Activated gamma-delta T cell treated with Interleukin-2 at 50 U/mL for 16 hours (primary cell): ENCODE measurements around the gene TNMD.

Experiments used
- DNase-seq: peaks from one replicate; pipeline ENCODE4 v3.0.0-alpha.2; 2020

The TNMD gene

DNA sequence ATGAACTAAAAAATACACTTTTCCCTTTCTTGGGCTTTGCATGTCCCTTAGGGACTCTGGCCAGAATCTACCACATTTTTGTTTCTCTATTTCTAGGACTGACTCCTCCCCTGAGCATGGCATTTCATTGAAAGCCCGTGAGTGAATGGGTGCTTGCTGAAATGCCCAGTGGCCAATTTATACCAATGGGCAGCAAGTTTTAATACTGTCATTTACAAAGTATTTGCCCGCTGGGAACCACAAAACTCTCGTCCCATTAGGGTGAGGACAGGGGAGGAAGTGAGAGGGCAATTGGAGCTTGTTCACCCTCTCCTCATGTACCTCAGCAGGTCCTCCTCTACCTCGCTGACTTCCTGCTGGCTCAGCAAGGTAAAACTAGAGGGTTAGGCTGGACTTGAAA is 60.4 kb downstream of the TNMD start:
- DNase-seq, result no peak

DNA sequence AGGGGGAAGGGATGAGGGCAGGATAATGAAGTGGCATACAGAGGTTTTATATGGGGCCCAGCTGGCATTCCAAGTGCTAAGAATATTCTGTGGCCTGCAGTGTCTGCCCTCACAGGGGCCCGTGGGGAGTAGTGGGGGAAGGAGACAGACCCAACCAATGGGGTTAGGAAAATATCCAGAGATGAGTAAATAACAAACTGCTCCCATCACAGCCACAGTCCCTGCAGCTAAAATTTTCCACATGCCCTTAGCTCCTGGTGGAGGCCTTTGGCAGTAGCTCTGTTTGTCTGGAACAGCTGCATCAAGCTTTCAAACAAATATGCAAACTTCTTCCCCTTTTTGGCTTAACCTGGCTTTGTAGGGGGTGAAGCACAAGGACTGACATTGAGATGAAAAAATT is 62.4 kb downstream of the TNMD start:
- no peak for DNase-seq

- DNase-seq, result no peak
These were observed 63.0 kb downstream of the TNMD start for GRCh38 chrX:100647739-100648138.

DNA sequence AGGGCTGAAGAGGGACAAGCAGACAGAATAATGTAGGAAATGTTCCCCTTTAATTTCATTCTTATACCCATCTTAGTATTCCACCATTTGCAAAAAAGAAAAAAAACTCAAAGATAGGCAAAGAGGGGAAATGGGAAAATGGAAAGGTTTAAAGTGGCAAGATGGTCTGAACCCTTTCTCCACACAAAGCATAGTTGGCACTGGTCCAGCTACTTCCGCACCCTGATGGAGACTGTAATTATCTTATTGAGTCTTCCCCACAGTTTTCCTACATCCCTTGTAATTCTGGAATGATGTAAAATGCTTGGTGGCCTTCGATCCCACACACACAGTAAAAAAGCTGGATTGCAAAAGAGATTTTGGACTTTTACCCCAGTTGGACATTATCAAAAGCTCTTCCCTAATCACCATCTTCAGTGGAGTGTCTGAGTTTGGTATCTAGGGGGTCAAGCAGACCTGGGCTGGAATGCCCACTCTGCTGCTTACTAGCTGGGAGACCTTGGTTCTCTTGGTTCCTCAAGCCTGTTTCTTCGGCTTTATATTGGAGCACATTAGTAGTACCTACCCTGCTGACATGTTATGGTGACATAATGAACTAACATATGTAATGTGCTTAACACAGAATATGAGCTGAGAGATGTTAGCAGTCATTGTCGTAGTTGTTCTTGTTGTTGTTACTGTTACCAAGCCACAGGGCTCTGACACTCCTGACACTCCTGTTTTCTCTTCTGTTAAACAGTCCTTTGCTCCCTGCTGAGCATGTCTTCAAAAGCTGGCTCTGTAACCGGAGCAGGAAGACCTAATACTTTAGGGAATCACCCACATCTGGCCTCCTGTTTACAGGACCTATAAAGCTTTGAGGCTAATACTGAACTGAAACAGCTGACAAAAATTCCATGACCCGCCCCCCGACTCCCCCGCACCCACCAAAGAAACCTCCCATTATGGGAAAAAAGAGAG is 64.0 kb downstream of the TNMD start:
- DNase-seq, result no peak
